B cell (primary cell): ENCODE results near the gene TSHR. TPM values are rescaled to one million over a fixed set of nuclear protein-coding genes. Genes with fewer than 3 reads are reported as not detected.

Source experiments
- ATAC-seq: fragments of 200-7000 bp; cut with Tn5 transposase; one replicate; pipeline ENCODE4 v1.10.0; 2021; ENCODE audit warnings: low read depth, mild to moderate bottlenecking, moderate number of reproducible peaks, moderate library complexity
- CTCF ChIA-PET: fragments of 350-600 bp; sonication (Branson Sonifier 250); formaldehyde crosslinking; loops from one replicate; lab custom pipeline; 2021; ENCODE audit warnings: antibody characterized with exemption, inconsistent platforms; lab: Charles Lee
- POLR2A ChIA-PET: fragments of 350-600 bp; sonication (Branson Sonifier 250); formaldehyde crosslinking; loops from one replicate; lab custom pipeline; 2021; ENCODE audit warnings: antibody characterized with exemption; lab: Charles Lee
- DNase-seq: peaks from one replicate; pipeline ENCODE4 v3.0.0; 2013
- H2AFZ ChIP-seq: 2 replicates; pipeline ENCODE4 v1.6.1; 2012; ENCODE audit warnings: mild to moderate bottlenecking, low read depth, low read length; ENCODE audit not compliant: insufficient read depth, poor library complexity, severe bottlenecking
- H3K27ac ChIP-seq, 2 donors: 1 replicate in 1 of 2; 2 replicates in 1 of 2; pipeline ENCODE4 v1.5.1; 2012 to 2013; ENCODE audit warnings: low read length in 2 of 2, mild to moderate bottlenecking in 2 of 2, moderate library complexity in 1 of 2
- H3K27me3 ChIP-seq, 4 experiments: fragments of 200-600 bp in 1 of 4; sonication (generic) in 1 of 4; replicated peaks in 1 of 4; 1 replicate in 2 of 4; 2 replicates in 2 of 4; pipeline versions ENCODE4 v1.6.1 to v1.7.0; 2013 to 2016; ENCODE audit warnings: low read length in 3 of 4, mild to moderate bottlenecking in 2 of 4, mixed read lengths in 1 of 4, moderate library complexity in 1 of 4; ENCODE audit not compliant: insufficient read depth in 4 of 4, control insufficient read depth in 3 of 4; ENCODE audit errors: control extremely low read depth in 1 of 4
- H3K36me3 ChIP-seq, 2 experiments: replicated peaks in 1 of 2; 1 replicate in 1 of 2; 2 replicates in 1 of 2; pipeline versions ENCODE4 v1.6.1 to v1.7.1; 2013; ENCODE audit warnings: low read length in 1 of 2; ENCODE audit not compliant: insufficient read depth in 2 of 2, control insufficient read depth in 1 of 2; ENCODE audit errors: control extremely low read depth in 1 of 2, extremely low read depth in 1 of 2
- H3K4me1 ChIP-seq, 2 donors: fragments of 200-600 bp in 1 of 2; sonication (generic) in 1 of 2; 1 replicate in 1 of 2; 2 replicates in 1 of 2; pipeline versions ENCODE4 v1.5.1 to v1.6.1; 2013 to 2017; ENCODE audit warnings: low read length in 2 of 2; ENCODE audit not compliant: control insufficient read depth in 2 of 2, insufficient read depth in 2 of 2
- H3K4me2 ChIP-seq: replicated peaks from 2 replicates; pipeline ENCODE3; 2012; ENCODE audit warnings: mild to moderate bottlenecking, low read depth, low read length; ENCODE audit not compliant: poor library complexity, severe bottlenecking
- H3K4me3 ChIP-seq, 5 experiments: fragments of 200-600 bp in 1 of 5; sonication (generic) in 1 of 5; 1 replicate in 3 of 5; 2 replicates in 2 of 5; pipeline versions ENCODE4 v1.5.1 to v1.7.0; 2011 to 2016; ENCODE audit warnings: low read length in 4 of 5, mild to moderate bottlenecking in 4 of 5, low read depth in 2 of 5, control low read depth in 1 of 5, moderate library complexity in 1 of 5; ENCODE audit not compliant: insufficient read depth in 1 of 5; ENCODE audit errors: control extremely low read depth in 1 of 5, extremely low read depth in 1 of 5
- H3K79me2 ChIP-seq: fragments of 200-600 bp; sonication (generic); one replicate; pipeline ENCODE4 v1.6.0; 2016; ENCODE audit warnings: low read length; ENCODE audit not compliant: control insufficient read depth, insufficient read depth
- H3K9ac ChIP-seq: fragments of 200-600 bp; sonication (generic); 2 replicates; pipeline ENCODE4 v1.6.1; 2017; ENCODE audit warnings: mild to moderate bottlenecking, low read length, moderate library complexity
- H3K9me3 ChIP-seq, 3 donors: one replicate each; pipeline versions ENCODE4 v1.6.1 to v1.7.1; 2013; ENCODE audit warnings: low read length in 2 of 3; ENCODE audit not compliant: control insufficient read depth in 2 of 3, insufficient read depth in 1 of 3; ENCODE audit errors: control extremely low read depth in 1 of 3
- H4K20me1 ChIP-seq: 2 replicates; pipeline ENCODE4 v1.6.0; 2012; ENCODE audit warnings: mild to moderate bottlenecking, low read length; ENCODE audit not compliant: insufficient read depth, control insufficient read depth, poor library complexity, severe bottlenecking
- H3K27ac Mint-ChIP-seq: one replicate; pipeline ENCODE4 v1.8.0; 2021; ENCODE audit warnings: mixed read lengths
- H3K27me3 Mint-ChIP-seq: one replicate; pipeline ENCODE4 v1.8.0; 2021; ENCODE audit warnings: mixed read lengths
- H3K4me1 Mint-ChIP-seq: one replicate; pipeline ENCODE4 v1.8.0; 2021; ENCODE audit warnings: mixed read lengths
- H3K4me3 Mint-ChIP-seq: one replicate; pipeline ENCODE4 v1.8.0; 2021; ENCODE audit warnings: mixed read lengths
- H3K9me3 Mint-ChIP-seq: one replicate; pipeline ENCODE4 v1.8.0; 2022; ENCODE audit warnings: mixed read lengths; ENCODE audit not compliant: insufficient read depth
- CTCF ChIP-seq: fragments of 200-600 bp; IDR thresholded peaks from one replicate; pipeline ENCODE4 v1.8.0; 2022; ENCODE audit warnings: antibody characterized with exemption, mild to moderate bottlenecking
- EZH2 ChIP-seq: IDR thresholded peaks from 2 replicates; pipeline ENCODE4 v1.6.1; 2012; ENCODE audit warnings: borderline replicate concordance, low read depth, mild to moderate bottlenecking, moderate library complexity, low read length; ENCODE audit not compliant: insufficient read depth, poor library complexity, severe bottlenecking
- WGBS: methylation state at CpG from one replicate; pipeline ENCODE4 v1.1.5; 2013; ENCODE audit warnings: missing lambda C conversion rate; ENCODE audit not compliant: insufficient coverage; 5-methylcytosine and 5-hydroxymethylcytosine counted together
- intact Hi-C: fragments of 100-400 bp; cut with micrococcal nuclease; formaldehyde crosslinking; loops from one replicate; pipeline ENCODE4 v1.10.0; 2022
- polyA plus RNA-seq: library from polyadenylated mRNA; depleted of rRNA; stranded (reverse); fragments of >200 nt; gene quantifications from 2 replicates; pipeline ENCODE4 v1.2.3, GENCODE V29; 2012
- total RNA-seq, 2 donors: library from RNA; stranded (reverse); fragments of 120-200 nt in 1 of 2; gene quantifications; 1 replicate in 1 of 2; 2 replicates in 1 of 2; pipeline versions ENCODE4 v1.2.3 to v1.2.4, GENCODE V29; 2013 to 2022

The TSHR gene
- total and polyA plus RNA-seq, 2 donors (not counting 1 experiment from before 2014, with no cell fraction given): 0.15 to 0.37 TPM

- Mint-ChIP-seq H3K4me1 (peaks cover 7% of the 10 kb centered on the region), H3K27ac (peak overlapping the region; percentile 12), H3K9me3 (no peaks in the 10 kb centered on the region), H3K4me3 (no peak overlapping the region), H3K27me3 (no peaks in the 10 kb centered on the region)
- H3K9me3 ChIP-seq: no peaks in the 10 kb centered on the region
- H3K4me2 ChIP-seq: no peak overlapping the region
- TF ChIP-seq CTCF: no peak
- no peak for TF ChIP-seq EZH2
- no peak overlapping the region for H3K9ac ChIP-seq
- 100% methylated on average over 1 of the region's 2 CpGs for WGBS
- DNase-seq: no peak
- H3K27ac ChIP-seq: no peak overlapping the region
- ChIA-PET POLR2A (no interaction called here), CTCF (no interaction called here)
- peaks cover 20% of the 10 kb centered on the region for H3K79me2 ChIP-seq
- no peak for ATAC-seq
- H3K4me1 ChIP-seq: no peaks in the 10 kb centered on the region
- no peaks in the 10 kb centered on the region for H4K20me1 ChIP-seq
- H2AFZ ChIP-seq: no peak overlapping the region
- peaks cover 5 to 64% of the 10 kb centered on the region in 2 experiments for H3K36me3 ChIP-seq
- no peak overlapping the region for H3K4me3 ChIP-seq
- intact Hi-C loops: no loop called here
- H3K27me3 ChIP-seq: no peaks in the 10 kb centered on the region
Measured at GRCh38 chr14:81192594-81192993, 237.2 kb downstream of the TSHR start.

GRCh38 chr14:81193924-81194633 lies 238.7 kb downstream of the TSHR start:
- ATAC-seq (no peak), DNase-seq (no peak)
- TF ChIP-seq EZH2 (no peak), CTCF (no peak)
- Histone ChIP-seq H3K4me3 (no peak overlapping the region), H3K4me2 (no peak overlapping the region), H4K20me1 (no peaks in the 10 kb centered on the region), H3K27ac (no peak overlapping the region), H3K9me3 (no peaks in the 10 kb centered on the region), H3K36me3 (peaks cover 1 to 56% of the 10 kb centered on the region in 2 experiments), H3K4me1 (no peaks in the 10 kb centered on the region), H3K79me2 (peaks cover 19% of the 10 kb centered on the region), H2AFZ (no peak overlapping the region), H3K27me3 (no peaks in the 10 kb centered on the region), H3K9ac (no peak overlapping the region)
- Mint-ChIP-seq H3K4me1 (peaks cover 2% of the 10 kb centered on the region), H3K27ac (no peak overlapping the region), H3K4me3 (no peak overlapping the region), H3K9me3 (no peaks in the 10 kb centered on the region), H3K27me3 (no peaks in the 10 kb centered on the region)
- WGBS: 83% methylated on average over 2 of the region's 3 CpGs
- intact Hi-C loops: no loop called here
- ChIA-PET POLR2A (no interaction called here), CTCF (interaction anchor here (0.7 kb wide), 1 partner anchor 134 kb away, joined by 3 read pairs; no protein-coding TSS in a partner anchor)
